ENCODE data around the gene PI4KA.
"Not testable (repeated sequence)": the region's sequence is repeated elsewhere in the genome, so short reads cannot be mapped to it uniquely, and the experiment has no call there.

The PI4KA gene

DNA sequence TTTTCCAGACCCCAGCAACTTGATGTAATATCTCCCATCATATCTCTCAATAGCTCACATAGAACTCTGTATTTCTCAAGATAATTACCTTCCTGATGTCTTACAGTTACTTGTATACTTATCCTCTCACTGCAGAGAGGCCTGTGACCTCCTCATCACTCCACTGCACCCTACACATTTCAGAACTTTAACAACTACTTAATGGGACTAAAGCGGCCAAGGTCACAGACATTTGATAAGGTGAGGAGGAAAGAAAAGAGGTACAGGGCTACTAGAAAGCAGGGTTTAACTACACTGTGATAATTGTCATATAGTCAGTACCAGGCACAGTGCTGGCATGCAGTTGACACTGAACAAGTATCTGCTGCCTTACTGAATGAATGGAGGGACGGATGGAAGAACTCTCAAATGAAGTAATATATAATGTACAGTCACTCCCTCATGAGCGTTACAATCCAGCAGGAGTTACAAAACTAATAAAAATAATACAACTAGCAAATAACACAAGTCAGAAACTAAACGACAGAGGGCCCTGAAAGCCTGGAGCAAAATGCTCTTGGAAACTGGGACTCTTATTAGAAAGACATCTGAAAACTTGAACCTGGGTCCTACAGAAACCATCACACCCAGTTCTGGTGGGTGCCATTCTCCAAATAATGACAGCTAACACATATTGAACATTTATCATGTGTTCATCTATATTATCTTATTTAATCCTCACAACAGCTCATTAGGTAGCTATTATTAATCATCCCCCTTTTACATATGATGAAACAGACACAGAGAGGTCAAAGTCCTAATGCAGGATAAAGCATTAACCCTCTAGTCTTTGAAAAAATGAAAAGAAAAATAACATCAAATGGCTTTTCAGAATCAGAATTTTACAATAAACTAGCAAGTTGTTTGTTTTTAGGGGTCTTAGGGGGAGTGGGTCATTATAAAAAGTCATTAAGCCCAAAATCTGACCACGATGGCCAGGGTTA lies 14.3 kb downstream of the PI4KA start:
- DNase-seq: no peak

GRCh38 chr22:20843501-20843900 lies 15.1 kb downstream of the PI4KA start:
- DNase-seq: no peak

DNA sequence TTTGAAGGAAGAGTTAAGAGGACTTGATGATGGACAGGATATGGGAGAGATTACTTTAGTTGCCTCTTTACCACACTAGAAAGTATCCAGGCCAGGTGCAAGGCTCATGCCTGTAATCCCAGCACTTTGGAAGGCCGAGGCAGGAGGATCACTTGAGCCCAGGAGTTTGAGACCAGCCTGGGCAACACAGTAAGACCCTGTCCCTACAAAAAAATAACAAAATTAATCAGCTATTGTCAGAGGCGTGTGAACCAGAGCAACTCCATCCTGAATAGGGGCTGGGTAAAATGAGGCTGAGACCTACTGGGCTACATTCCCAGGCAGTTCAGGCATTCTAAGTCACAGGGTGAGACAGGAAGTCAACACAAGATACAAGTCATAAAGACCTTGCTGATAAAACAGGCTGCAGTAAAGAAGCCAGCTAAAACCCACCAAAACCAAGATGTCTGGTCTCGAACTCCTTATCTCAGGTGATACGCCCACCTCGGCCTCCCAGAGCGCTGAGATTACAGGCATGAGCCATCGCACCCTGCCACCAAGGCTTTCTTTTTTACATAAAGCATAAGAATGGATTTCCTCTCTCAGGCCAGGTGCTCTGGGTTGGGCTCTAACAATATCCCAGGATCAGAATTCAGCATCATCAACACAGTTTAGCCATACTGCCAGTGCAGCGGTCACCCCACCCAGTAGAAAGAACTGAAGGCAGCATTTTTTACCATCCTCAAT lies 17.8 kb downstream of the PI4KA start:
- no peak for DNase-seq

DNA sequence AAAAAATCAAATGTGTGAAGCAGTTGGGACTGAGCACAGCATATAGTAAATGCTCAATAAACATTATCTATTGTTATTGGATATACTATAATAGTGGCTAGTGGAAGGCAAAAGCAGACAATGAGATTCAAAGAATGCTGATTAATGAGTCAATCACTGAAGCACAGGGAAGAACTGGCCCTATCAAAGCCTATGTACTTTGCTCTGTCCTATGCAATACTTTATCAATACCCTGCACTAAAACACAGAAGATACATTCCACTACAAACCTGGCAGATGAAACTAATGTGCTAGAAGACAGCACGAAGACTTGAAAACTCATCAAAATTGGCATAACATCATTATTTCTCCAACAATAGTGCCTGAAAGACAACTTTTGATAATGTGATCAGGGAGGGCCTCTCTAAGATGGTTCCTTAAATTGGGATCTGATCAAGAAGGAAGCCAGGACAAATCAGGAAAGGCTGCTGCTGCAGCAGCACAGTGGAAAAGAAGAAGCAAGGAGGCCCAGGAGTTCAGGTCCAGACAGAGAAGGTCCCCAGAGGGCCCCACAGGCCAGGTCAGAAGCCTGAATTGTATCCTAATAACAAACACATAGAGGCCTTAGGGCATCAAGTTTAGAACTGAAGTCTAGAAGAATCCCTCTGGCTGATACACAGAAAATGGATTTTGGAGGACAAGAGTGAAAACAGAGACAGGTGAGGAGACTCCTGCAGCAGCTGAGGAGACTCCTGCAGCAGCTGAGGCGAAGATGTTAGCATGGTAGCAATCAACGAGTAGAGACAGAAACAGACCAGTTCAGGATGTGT lies 18.6 kb downstream of the PI4KA start:
- DNase-seq: no peak

GRCh38 chr22:20839354-20839753 lies 19.3 kb downstream of the PI4KA start:
- not testable (repeated sequence) for DNase-seq

GRCh38 chr22:20836987-20837823 lies 21.4 kb downstream of the PI4KA start:
- no peak for DNase-seq

DNA sequence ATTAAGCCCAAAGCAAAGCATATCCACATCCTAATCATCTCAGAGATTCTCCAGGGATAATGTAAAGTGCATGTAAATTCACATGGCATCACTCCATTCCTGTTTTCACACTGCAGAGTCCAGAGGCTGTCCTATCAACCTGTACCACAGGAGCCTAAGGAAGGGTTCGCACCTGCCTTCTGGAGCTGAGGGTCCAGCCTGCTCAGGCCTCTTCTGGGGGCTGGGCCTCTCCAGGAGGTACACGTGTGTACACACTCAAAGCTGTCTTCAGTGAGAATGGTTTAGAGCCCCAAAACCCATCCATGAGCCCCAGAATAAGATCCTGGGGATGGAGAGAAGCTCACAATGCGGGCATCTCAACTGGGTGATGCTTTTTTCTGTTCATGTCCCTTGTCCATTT lies 23.9 kb downstream of the PI4KA start:
- no peak for DNase-seq

GRCh38 chr22:20834206-20834605 lies 24.4 kb downstream of the PI4KA start:
- DNase-seq: no peak

GRCh38 chr22:20833225-20833665 lies 25.4 kb downstream of the PI4KA start:
- DNase-seq: no peak

GRCh38 chr22:20829491-20830134 lies 29.0 kb downstream of the PI4KA start:
- no peak for DNase-seq

DNA sequence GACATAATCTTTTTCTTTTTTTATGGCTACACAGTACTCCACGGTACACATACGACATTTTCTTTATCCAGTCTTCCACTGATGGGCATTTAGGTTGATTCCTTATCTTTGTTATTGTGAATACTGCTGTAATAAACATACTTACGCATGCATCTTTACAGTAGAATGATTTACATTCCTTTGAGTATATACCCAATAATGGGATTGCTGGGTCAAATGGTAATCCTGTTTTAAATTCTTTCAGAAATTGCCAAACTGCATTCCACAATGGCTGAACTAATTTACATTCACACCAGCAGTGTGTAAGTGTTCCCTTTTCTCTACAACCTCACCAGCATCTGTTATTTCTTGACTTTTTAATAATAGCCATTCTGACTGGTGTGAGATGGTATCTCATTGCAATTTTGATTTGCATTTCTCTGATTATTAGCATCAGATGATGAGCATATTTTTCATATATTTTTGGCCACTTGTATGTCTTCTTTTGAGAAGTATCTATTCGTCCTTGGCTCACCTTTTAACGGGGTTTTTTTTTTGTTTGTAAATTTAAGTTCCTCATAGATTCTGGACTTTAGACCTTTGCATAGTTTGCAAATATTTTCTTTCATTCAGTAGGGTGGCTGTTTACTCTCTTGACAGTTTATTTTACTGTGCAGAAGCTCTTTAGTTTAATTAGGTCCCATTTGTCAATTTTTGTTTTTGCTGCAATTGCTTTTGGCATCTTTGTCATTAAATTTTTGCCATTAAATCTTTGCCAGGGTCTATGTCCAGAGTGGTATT lies 32.0 kb downstream of the PI4KA start:
- not testable (repeated sequence) for DNase-seq

DNA sequence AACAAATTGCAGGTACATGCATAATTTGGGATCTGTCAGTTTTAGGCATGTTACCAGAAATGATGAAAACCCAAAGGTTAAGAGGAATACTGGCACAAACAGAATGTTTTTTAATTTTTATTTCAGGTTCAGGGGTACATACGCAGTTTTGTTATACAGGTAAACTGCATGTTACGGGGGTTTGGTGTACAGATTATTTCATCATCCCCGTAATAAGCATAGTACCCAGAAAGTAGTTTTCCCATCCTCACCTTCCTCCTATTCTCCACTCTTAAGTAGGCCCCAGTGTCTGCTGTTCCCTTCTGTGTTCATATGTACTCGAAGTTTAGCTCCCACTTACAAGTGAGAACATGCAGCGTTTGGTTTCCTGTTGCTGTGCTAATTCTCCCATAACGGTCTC lies 33.0 kb downstream of the PI4KA start:
- DNase-seq: no peak

DNA sequence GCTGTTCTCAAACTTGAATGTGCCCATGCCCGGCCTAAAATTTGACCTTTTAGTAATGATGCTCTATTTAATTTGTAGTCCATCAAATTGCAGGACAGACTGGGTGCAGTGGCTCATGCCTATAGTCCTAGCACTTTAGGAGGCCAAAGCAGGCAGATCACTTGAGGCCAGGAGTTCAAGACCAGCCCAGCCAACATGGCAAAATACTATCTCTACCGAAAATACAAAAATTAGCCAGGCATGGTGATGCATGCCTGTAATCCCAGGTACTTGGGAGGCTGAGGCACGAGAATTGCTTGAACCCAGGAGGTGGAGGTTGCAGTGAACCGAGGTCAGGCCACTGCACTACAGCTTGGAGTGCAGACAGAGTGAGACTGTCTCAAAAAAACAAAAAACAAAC lies 33.4 kb downstream of the PI4KA start:
- not testable (repeated sequence) for DNase-seq

DNA sequence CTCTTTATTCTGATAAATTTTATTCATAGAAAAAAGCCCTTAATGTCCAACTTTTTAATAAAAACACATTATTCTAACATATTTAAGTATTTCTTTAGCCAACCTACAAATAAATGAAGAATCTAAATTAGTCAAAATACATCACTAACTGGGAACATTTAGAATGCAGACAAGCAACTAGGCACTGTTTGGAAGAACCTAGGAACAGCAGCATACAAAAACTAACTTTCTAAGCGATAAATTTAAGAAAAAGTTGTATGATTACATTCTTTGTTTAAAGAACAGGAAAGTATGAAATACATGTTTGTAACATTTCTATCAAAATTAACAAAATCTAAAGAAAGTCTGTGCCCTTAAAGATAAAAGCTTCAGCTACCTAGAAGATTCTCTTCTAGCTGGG lies 35.3 kb downstream of the PI4KA start:
- no peak for DNase-seq

- DNase-seq: no peak
Measured at GRCh38 chr22:20822240-20822639, 36.4 kb downstream of the PI4KA start.

DNA sequence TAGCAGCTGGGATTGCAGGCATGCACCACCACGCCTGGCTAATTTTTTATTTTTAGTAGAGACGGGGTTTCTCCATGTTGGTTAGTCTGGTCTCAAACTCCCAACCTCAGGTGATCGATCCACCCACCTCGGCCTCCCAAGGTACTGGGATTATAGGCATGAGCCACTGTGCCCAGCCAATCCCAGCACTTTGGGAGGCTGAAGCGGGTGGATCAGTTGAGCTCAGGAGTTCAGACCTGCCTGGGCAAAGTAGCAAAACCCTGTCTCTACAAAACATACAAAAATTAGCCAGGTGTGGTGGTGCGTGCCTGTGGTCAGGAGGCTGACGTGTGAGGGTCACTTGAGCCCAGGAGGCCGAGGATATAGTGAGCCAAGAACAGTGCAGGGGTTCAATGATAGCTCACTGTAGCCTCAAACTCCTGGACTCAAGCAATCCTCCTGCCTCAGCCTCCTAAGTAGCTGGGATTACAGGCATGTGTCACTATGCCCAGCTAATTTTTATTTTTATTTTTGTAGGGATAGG lies 36.8 kb downstream of the PI4KA start:
- DNase-seq: not testable (repeated sequence)

- DNase-seq: no peak
Measured at GRCh38 chr22:20819471-20819870, 39.1 kb downstream of the PI4KA start.

GRCh38 chr22:20818471-20818870 lies 40.1 kb downstream of the PI4KA start:
- DNase-seq: no peak

GRCh38 chr22:20816559-20816958 lies 42.1 kb downstream of the PI4KA start:
- no peak for DNase-seq

- DNase-seq: no peak
Measured at GRCh38 chr22:20815477-20816050, 43.0 kb downstream of the PI4KA start.

All from NCI-H345 (cell line).